VCaP (cell line): ENCODE data around the gene NANOG.
"Not testable (repeated sequence)": the region's sequence is repeated elsewhere in the genome, so short reads cannot be mapped to it uniquely, and the experiment has no call there.

Source experiments
- H3K27ac ChIP-seq: fragments of 450-650 bp; 2 replicates; pipeline ENCODE4 v1.5.1; 2017
- CTCF ChIP-seq: fragments of 450-650 bp; conservative IDR thresholded peaks from 2 replicates; pipeline ENCODE4 v1.5.1; 2017; ENCODE audit warnings: mild to moderate bottlenecking, moderate library complexity

Gene NANOG

GRCh38 chr12:7758766-7759140 is 30.4 kb upstream of the NANOG start:
- H3K27ac ChIP-seq: no peak overlapping the region
- TF ChIP-seq CTCF: no peak

DNA sequence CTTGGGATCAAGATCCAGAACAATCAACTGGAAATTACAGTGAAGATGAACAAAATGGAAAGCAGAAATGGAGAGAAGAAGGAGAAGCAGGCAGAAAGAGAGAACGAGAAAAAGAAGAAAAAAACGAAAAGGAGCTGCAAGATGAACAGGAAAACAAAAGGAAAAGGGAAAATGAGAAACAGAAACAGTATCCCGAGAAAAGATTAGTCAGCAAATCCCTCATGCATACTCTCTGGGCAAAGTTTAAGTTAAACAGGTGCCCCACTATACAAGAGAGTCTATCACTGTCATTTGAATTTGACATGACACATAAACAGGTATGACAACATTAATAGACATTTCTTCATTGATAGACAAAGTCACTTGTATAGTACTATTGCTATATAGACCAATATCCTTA is 19.2 kb upstream of the NANOG start:
- TF ChIP-seq CTCF: no peak
- H3K27ac ChIP-seq: no peak overlapping the region

GRCh38 chr12:7781274-7781673 is 7.9 kb upstream of the NANOG start:
- no peak overlapping the region for H3K27ac ChIP-seq
- TF ChIP-seq CTCF: no peak

GRCh38 chr12:7782055-7782454 is 7.1 kb upstream of the NANOG start:
- H3K27ac ChIP-seq: no peak overlapping the region
- no peak for TF ChIP-seq CTCF

- not testable (repeated sequence) for H3K27ac ChIP-seq
Observed at GRCh38 chr12:7783433-7783832, 5.8 kb upstream of the NANOG start.

DNA sequence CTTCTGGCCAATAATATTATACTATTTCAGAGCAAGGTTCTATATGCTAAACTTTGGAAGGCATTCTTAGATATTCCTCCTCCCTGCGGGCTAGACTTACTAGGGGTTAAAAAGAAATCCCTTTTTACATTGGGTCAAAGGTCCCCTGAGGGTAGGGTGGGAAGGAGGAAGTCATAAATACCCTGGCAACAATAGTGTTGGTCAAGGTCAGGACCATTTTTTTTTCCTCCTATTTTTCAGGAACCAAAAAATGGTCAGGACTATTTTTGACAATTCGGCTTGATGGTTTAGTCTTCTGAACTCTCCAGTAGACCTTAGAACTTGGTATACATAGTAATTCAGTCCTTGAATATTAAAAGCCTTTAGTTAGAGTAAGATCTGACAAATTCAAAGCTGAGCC is 4.5 kb upstream of the NANOG start:
- TF ChIP-seq CTCF: no peak
- H3K27ac ChIP-seq: no peak overlapping the region

GRCh38 chr12:7787574-7788293 is 1.5 kb upstream of the NANOG start:
- no peak for TF ChIP-seq CTCF
- H3K27ac ChIP-seq: no peak overlapping the region

- TF ChIP-seq CTCF: no peak
- H3K27ac ChIP-seq: no peak overlapping the region
Observed at GRCh38 chr12:7788294-7788660, 925 bp upstream of the NANOG start.
